HepG2 (cell line): ENCODE data around the gene NEK6. TPM values are rescaled to one million over a fixed set of nuclear protein-coding genes. Genes with fewer than 3 reads are reported as not detected.

Experiments used
- ATF1 ChIP-seq: IDR thresholded peaks from 2 replicates; pipeline ENCODE4 v1.6.1; 2016; ENCODE audit warnings: mild to moderate bottlenecking, control low read depth
- ETS1 ChIP-seq: sonication (generic); formaldehyde crosslinking; IDR thresholded peaks from 2 replicates; pipeline ENCODE4 v1.4.0; 2020; ENCODE audit warnings: missing genetic modification reagents
- HMGXB3 ChIP-seq: sonication (generic); formaldehyde crosslinking; IDR thresholded peaks from 2 replicates; pipeline ENCODE4 v1.4.0; 2020; ENCODE audit warnings: missing genetic modification reagents, borderline replicate concordance
- MAFG ChIP-seq: sonication (generic); formaldehyde crosslinking; IDR thresholded peaks from 2 replicates; pipeline ENCODE4 v1.5.1; 2020; ENCODE audit warnings: mild to moderate bottlenecking, missing genetic modification reagents
- NCOA2 ChIP-seq: sonication (generic); formaldehyde crosslinking; IDR thresholded peaks from 2 replicates; pipeline ENCODE4 v1.8.0; 2022; ENCODE audit warnings: inconsistent platforms
- NFATC3 ChIP-seq: sonication (generic); formaldehyde crosslinking; IDR thresholded peaks from 2 replicates; pipeline ENCODE4 v1.5.1; 2020; ENCODE audit warnings: mild to moderate bottlenecking, missing genetic modification reagents
- NFYB ChIP-seq: sonication (generic); formaldehyde crosslinking; IDR thresholded peaks from 2 replicates; pipeline ENCODE4 v1.4.0; 2020; ENCODE audit warnings: missing genetic modification reagents
- PTBP1 ChIP-seq: fragments of 200-400 bp; formaldehyde crosslinking; IDR thresholded peaks from 2 replicates; pipeline ENCODE4 v1.6.1; 2018; ENCODE audit warnings: low read length, low read depth; ENCODE audit not compliant: poor library complexity, severe bottlenecking
- RBFOX2 ChIP-seq: fragments of 200-400 bp; formaldehyde crosslinking; IDR thresholded peaks from 2 replicates; pipeline ENCODE4 v1.6.1; 2017; ENCODE audit warnings: low read depth, mild to moderate bottlenecking, low read length
- SNAPC2 ChIP-seq: sonication (generic); formaldehyde crosslinking; IDR thresholded peaks from 2 replicates; pipeline ENCODE4 v1.8.1; 2022; ENCODE audit warnings: mild to moderate bottlenecking, missing genetic modification reagents
- TAF15 ChIP-seq: fragments of 200-400 bp; formaldehyde crosslinking; IDR thresholded peaks from one replicate; pipeline ENCODE4 v1.6.1; 2018; ENCODE audit warnings: mild to moderate bottlenecking, low read depth, low read length; ENCODE audit not compliant: poor library complexity, severe bottlenecking
- TFAP4 ChIP-seq: sonication (generic); IDR thresholded peaks from 2 replicates; pipeline ENCODE4 v1.6.1; 2016; ENCODE audit warnings: low read depth, borderline replicate concordance
- ZFP37 ChIP-seq: sonication (generic); formaldehyde crosslinking; IDR thresholded peaks from 2 replicates; pipeline ENCODE4 v1.4.0; 2020; ENCODE audit warnings: missing genetic modification reagents, borderline replicate concordance
- ZNF136 ChIP-seq: sonication (generic); formaldehyde crosslinking; IDR thresholded peaks from 2 replicates; pipeline ENCODE4 v1.8.1; 2022; ENCODE audit warnings: low read depth, mild to moderate bottlenecking, moderate library complexity, missing genetic modification reagents
- ZNF512B ChIP-seq: sonication (generic); formaldehyde crosslinking; IDR thresholded peaks from 2 replicates; pipeline ENCODE4 v1.5.1; 2020; ENCODE audit warnings: missing genetic modification reagents, mild to moderate bottlenecking, borderline replicate concordance
- ZNF570 ChIP-seq: sonication (generic); formaldehyde crosslinking; IDR thresholded peaks from 2 replicates; pipeline ENCODE4 v1.4.0; 2020; ENCODE audit warnings: mild to moderate bottlenecking, missing genetic modification reagents, borderline replicate concordance
- ZNF580 ChIP-seq: IDR thresholded peaks from 2 replicates; pipeline ENCODE4 v1.6.1; 2016; ENCODE audit warnings: low read depth, borderline replicate concordance
- ZNF597 ChIP-seq: sonication (generic); formaldehyde crosslinking; IDR thresholded peaks from 2 replicates; pipeline ENCODE4 v1.5.0; 2020; ENCODE audit warnings: missing genetic modification reagents
- polyA plus RNA-seq, 8 experiments: library from polyadenylated mRNA; depleted of rRNA in 3 of 8; stranded (reverse) in 7 of 8; unstranded in 1 of 8; fragments of >200 nt; fragmentation: Illumina TruSeq in 4 of 8; extraction: Trizol in 4 of 8; gene quantifications; 2 replicates each; pipeline versions ENCODE4 v1.2.1 to v1.2.3, GENCODE V29; 2011 to 2016; ENCODE audit warnings: low read depth in 4 of 8, missing spikeins in 1 of 8, mixed read lengths in 1 of 8; ENCODE audit not compliant: insufficient read depth in 1 of 8
- total RNA-seq, 5 experiments: library from RNA; depleted of rRNA; stranded (reverse); fragments of >200 nt; fragmentation: Illumina TruSeq; extraction: Trizol; gene quantifications; 2 replicates each; pipeline ENCODE4 v1.2.3, GENCODE V29; 2016; ENCODE audit warnings: low read depth in 1 of 5

NEK6 gene
- total and polyA plus RNA-seq, 2 of the 13 experiments (the other 11 are each of a cell fraction or from before 2014, with no cell fraction given) = 30.4 to 119 TPM

- TF ChIP-seq ZNF136 (CRISPR knock-in tag) = no peak; the same call in 1 of the 2 replicates
- no peak for TF ChIP-seq NFATC3 (CRISPR knock-in tag)
- TF ChIP-seq SNAPC2 (CRISPR knock-in tag) = peak; percentile 55; the same call in 1 of the 2 replicates
- TF ChIP-seq NCOA2 (CRISPR knock-in tag) = peak; percentile 97
- TF ChIP-seq MAFG (CRISPR knock-in tag) = no peak
- TF ChIP-seq TAF15 = no peak
- TF ChIP-seq NFYB = peak; percentile 37; the same call in 1 of the 2 replicates
- TF ChIP-seq ZNF512B (CRISPR knock-in tag) = peak; percentile 91; the same call in 1 of the 2 replicates
- no peak for TF ChIP-seq PTBP1
- no peak for TF ChIP-seq ZNF570 (CRISPR knock-in tag)
- TF ChIP-seq HMGXB3 (CRISPR knock-in tag) = peak; percentile 73; the same call in 1 of the 2 replicates
- peak; percentile 70; the same call in 1 of the 2 replicates for TF ChIP-seq ZNF580 (CRISPR knock-in tag)
- TF ChIP-seq RBFOX2 = no peak
- TF ChIP-seq ETS1 (CRISPR knock-in tag) = no peak
- peak; percentile 51; the same call in 1 of the 2 replicates for TF ChIP-seq ATF1 (CRISPR knock-in tag)
- TF ChIP-seq ZNF597 (CRISPR knock-in tag) = no peak
- peak; percentile 75 for TF ChIP-seq TFAP4
- 0 out of 2 replicates have a peak, but pooled peaks have one; percentile 48 for TF ChIP-seq ZFP37
These were observed 128.5 kb downstream of the NEK6 start (continued) for GRCh38 chr9:124386201-124386600.
